Endothelial cell of umbilical vein (primary cell): ENCODE measurements around the gene LYZL1. TPM values are rescaled to one million over a fixed set of nuclear protein-coding genes. Genes with fewer than 3 reads are reported as not detected.

Experiments
- BruUV-seq: library from RNA; stranded (reverse); fragments of 400-500 nt; replicated peaks from 2 replicates; lab custom pipeline; 2021; lab: Mats Ljungman, UMichigan
- CTCF ChIA-PET: fragments of 300-600, 350-600 bp; sonication (Branson Sonifier 250); formaldehyde crosslinking; loops from one replicate; lab custom pipeline; 2021; ENCODE audit warnings: antibody characterized with exemption, inconsistent platforms; lab: Charles Lee
- POLR2A ChIA-PET: fragments of 300-600, 350-600 bp; sonication (Branson Sonifier 250); formaldehyde crosslinking; loops from one replicate; lab custom pipeline; 2021; ENCODE audit warnings: antibody characterized with exemption, inconsistent platforms; lab: Charles Lee
- DNase-seq: peaks from one replicate; pipeline ENCODE4 v3.0.0-alpha.2; 2011; ENCODE audit warnings: low read depth, low spot score
- FAIRE-seq: peaks from 2 replicates; lab custom pipeline; 2011; peaks lifted over from hg19 to GRCh38; lab: Jason Lieb, UNC
- H2AFZ ChIP-seq: 2 replicates; pipeline ENCODE4 v1.6.0; 2012; ENCODE audit warnings: low read depth, low read length, control low read depth, inconsistent platforms
- H3K27ac ChIP-seq: 2 replicates; pipeline ENCODE4 v1.5.1; 2011; ENCODE audit warnings: low read depth, mild to moderate bottlenecking, control low read depth, low read length, moderate library complexity; ENCODE audit not compliant: insufficient read depth
- H3K27me3 ChIP-seq, 2 experiments: 2 replicates each; pipeline versions ENCODE4 v1.6.0 to v1.6.1; 2011; ENCODE audit warnings: low read length in 2 of 2, mixed read lengths in 1 of 2; ENCODE audit not compliant: control insufficient read depth in 2 of 2, insufficient read depth in 2 of 2
- H3K36me3 ChIP-seq, 2 experiments: 2 replicates in 1 of 2; 3 replicates in 1 of 2; pipeline ENCODE4 v1.5.1; 2011; ENCODE audit warnings: low read length in 2 of 2, mild to moderate bottlenecking in 1 of 2, moderate library complexity in 1 of 2; ENCODE audit not compliant: control insufficient read depth in 2 of 2, insufficient read depth in 2 of 2; ENCODE audit errors: extremely low read depth in 1 of 2
- H3K4me1 ChIP-seq: 3 replicates; pipeline ENCODE4 v1.5.1; 2011; ENCODE audit warnings: mild to moderate bottlenecking, low read length; ENCODE audit not compliant: control insufficient read depth, insufficient read depth; ENCODE audit errors: extremely low read depth
- H3K4me2 ChIP-seq: 2 replicates; pipeline ENCODE4 v1.6.1; 2011; ENCODE audit warnings: low read length, control low read depth, mixed read lengths; ENCODE audit not compliant: insufficient read depth
- H3K4me3 ChIP-seq, 3 experiments: fragments of 200-600 bp in 1 of 3; sonication (generic), shearing (Covaris generic) in 1 of 3; replicated peaks in 1 of 3; 2 replicates each; pipeline ENCODE4 v1.5.1; 2011 to 2016; ENCODE audit warnings: control low read depth in 3 of 3, low read length in 3 of 3, mild to moderate bottlenecking in 2 of 3, inconsistent platforms in 1 of 3, low read depth in 1 of 3, moderate library complexity in 1 of 3; ENCODE audit not compliant: insufficient read depth in 1 of 3
- H3K79me2 ChIP-seq: 2 replicates; pipeline ENCODE4 v1.6.0; 2012; ENCODE audit warnings: low read length, inconsistent platforms; ENCODE audit not compliant: control insufficient read depth, insufficient read depth
- H3K9ac ChIP-seq: replicated peaks from 2 replicates; pipeline ENCODE3; 2011; ENCODE audit warnings: low read length, control low read depth; ENCODE audit not compliant: insufficient read depth; ENCODE audit errors: extremely low read depth
- H3K9me1 ChIP-seq: replicated peaks from 3 replicates; pipeline ENCODE4 v1.6.0; 2011; ENCODE audit warnings: mild to moderate bottlenecking, low read length; ENCODE audit not compliant: control insufficient read depth, insufficient read depth; ENCODE audit errors: extremely low read depth
- H3K9me3 ChIP-seq: replicated peaks from 2 replicates; pipeline ENCODE4 v1.5.1; 2012; ENCODE audit warnings: low read length, inconsistent platforms; ENCODE audit not compliant: control insufficient read depth, insufficient read depth
- H4K20me1 ChIP-seq: replicated peaks from 2 replicates; pipeline ENCODE3; 2011; ENCODE audit warnings: mild to moderate bottlenecking, low read length; ENCODE audit not compliant: control insufficient read depth, insufficient read depth; ENCODE audit errors: extremely low read depth
- EZH2 ChIP-seq: IDR thresholded peaks from 2 replicates; pipeline ENCODE4 v1.6.1; 2012; ENCODE audit warnings: borderline replicate concordance, low read depth, mild to moderate bottlenecking, moderate library complexity, low read length, inconsistent platforms; ENCODE audit not compliant: severe bottlenecking
- FOS ChIP-seq: IDR thresholded peaks from 2 replicates; pipeline ENCODE4 v1.6.1; 2011; ENCODE audit warnings: mild to moderate bottlenecking, low read length, moderate library complexity, borderline replicate concordance; ENCODE audit not compliant: insufficient read depth
- GATA2 ChIP-seq: IDR thresholded peaks from 2 replicates; pipeline ENCODE4 v1.7.0; 2011; ENCODE audit warnings: low read depth, mild to moderate bottlenecking, moderate library complexity, mixed read lengths, low read length; ENCODE audit not compliant: insufficient read length, insufficient read depth
- JUN ChIP-seq: IDR thresholded peaks from 2 replicates; pipeline ENCODE4 v1.6.1; 2011; ENCODE audit warnings: borderline replicate concordance, low read depth; ENCODE audit not compliant: insufficient read length, insufficient read depth
- MYC ChIP-seq: IDR thresholded peaks from one replicate; pipeline ENCODE4 v1.6.1; 2011; ENCODE audit warnings: mild to moderate bottlenecking, low read depth, low read length
- POLR2A ChIP-seq: IDR thresholded peaks from 2 replicates; pipeline ENCODE4 v1.6.1; 2012; ENCODE audit warnings: low read depth, mild to moderate bottlenecking, control low read depth, low read length
- POLR2AphosphoS5 ChIP-seq: IDR thresholded peaks from 2 replicates; pipeline ENCODE4 v1.6.1; 2012; ENCODE audit warnings: low read depth, mild to moderate bottlenecking, control low read depth, low read length, moderate library complexity; ENCODE audit not compliant: insufficient read depth
- dilution Hi-C: fragments of 300-500 bp; cut with MboI; formaldehyde crosslinking; loops from one replicate; pipeline ENCODE4 v1.15.0; 2019; ENCODE audit warnings: low sequenced_read_pairs; ENCODE audit not compliant: extremely low pct_ligation_motif_present
- intact Hi-C: fragments of 100-400 bp; cut with micrococcal nuclease; formaldehyde crosslinking; loops from one replicate; pipeline ENCODE4 v1.10.0; 2022
- polyA plus RNA-seq, 4 experiments: library from polyadenylated mRNA; depleted of rRNA in 3 of 4; stranded (reverse) in 3 of 4; unstranded in 1 of 4; fragments of >200 nt; gene quantifications; 2 replicates each; pipeline versions ENCODE4 v1.2.1 to v1.2.3, GENCODE V29; 2011 to 2012; ENCODE audit warnings: missing spikeins in 1 of 4
- total RNA-seq: library from RNA; stranded (reverse); gene quantifications from 2 replicates; pipeline ENCODE4 v1.2.3, GENCODE V29; 2021
- TF ChIP-seq, protein P1 (sequence below): IDR thresholded peaks from 2 replicates; pipeline ENCODE4 v1.6.1; 2011; ENCODE audit not compliant: insufficient read depth, insufficient read length
- TF ChIP-seq, protein P2 (sequence below), 2 donors: IDR thresholded peaks; 1 replicate in 1 of 2; 2 replicates in 1 of 2; pipeline ENCODE4 v1.5.1; 2011; ENCODE audit warnings: low read length in 2 of 2, mild to moderate bottlenecking in 2 of 2, moderate library complexity in 2 of 2, control low read depth in 1 of 2, inconsistent platforms in 1 of 2, low read depth in 1 of 2; ENCODE audit not compliant: insufficient read depth in 1 of 2; ENCODE audit errors: extremely low read depth in 1 of 2

Gene LYZL1
- total and polyA plus RNA-seq, 2 donors (not counting 3 experiments of a cell fraction or from before 2014, with no cell fraction given) = not detected

DNA sequence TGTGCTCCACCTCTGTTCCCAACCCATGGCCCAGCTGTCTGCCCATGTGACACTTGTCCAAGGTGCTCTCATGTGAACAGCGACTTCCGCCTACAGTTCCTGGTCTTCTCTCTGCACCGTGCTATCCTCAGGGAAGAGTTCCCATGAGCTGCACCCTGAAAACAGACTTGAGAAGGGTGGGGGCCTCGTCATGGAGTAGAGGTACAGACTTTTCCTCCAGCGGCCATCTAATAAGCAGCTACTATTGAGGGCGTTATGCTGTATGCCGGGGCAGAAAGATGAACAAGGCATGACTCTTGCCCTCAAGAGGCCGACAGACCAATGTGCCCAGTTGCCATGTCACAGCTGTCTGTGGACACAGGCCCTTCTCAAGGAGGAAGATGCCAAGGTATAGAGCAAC lies 25.4 kb upstream of the LYZL1 start:
- intact Hi-C loops (no loop called here), dilution Hi-C loops (no loop called here)
- BruUV-seq = no TSS peak
- Histone ChIP-seq H3K36me3 (no peaks in the 10 kb centered on the region), H3K4me1 (no peaks in the 10 kb centered on the region), H3K79me2 (no peaks in the 10 kb centered on the region), H3K9ac (no peak overlapping the region), H3K4me3 (no peak overlapping the region), H3K27me3 (no peaks in the 10 kb centered on the region), H3K27ac (no peak overlapping the region), H3K4me2 (no peak overlapping the region), H2AFZ (no peak overlapping the region), H3K9me1 (no peaks in the 10 kb centered on the region), H4K20me1 (no peaks in the 10 kb centered on the region), H3K9me3 (no peaks in the 10 kb centered on the region)
- ChIA-PET CTCF (no interaction called here), POLR2A (no interaction called here)
- DNase-seq (no peak), FAIRE-seq (no peak)
- no peak for TF ChIP-seq FOS
- no peak for TF ChIP-seq JUN
- TF ChIP-seq GATA2 = no peak
- TF ChIP-seq, protein P1, sequence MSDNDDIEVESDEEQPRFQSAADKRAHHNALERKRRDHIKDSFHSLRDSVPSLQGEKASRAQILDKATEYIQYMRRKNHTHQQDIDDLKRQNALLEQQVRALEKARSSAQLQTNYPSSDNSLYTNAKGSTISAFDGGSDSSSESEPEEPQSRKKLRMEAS = no peak
- no peak for TF ChIP-seq POLR2AphosphoS5

DNA sequence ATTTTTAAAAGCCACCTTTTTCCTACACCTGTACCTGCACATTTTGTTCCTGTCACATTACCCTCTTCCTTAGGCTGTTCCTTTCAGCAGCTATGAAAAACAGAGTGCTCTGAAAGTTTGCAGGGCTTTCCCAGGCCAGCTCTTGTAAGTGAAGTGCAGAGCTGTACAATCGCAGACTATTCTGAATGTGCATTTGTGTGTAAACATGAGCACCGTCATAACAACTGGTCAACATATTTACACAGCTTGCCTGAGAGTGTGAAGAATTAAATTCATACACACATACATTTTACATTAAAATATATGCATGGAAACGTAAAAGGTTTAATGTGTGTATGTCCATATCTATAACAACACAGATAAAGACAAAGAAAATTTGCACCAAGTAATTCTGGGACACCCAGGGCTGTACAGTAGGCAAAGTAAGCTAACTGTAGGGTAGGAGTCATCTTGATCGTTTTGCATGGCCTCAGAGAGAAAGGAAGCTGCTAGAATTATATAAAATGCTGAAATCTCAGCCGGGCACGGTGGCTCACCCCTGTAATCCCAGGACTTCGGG lies 23.6 kb upstream of the LYZL1 start:
- TF ChIP-seq EZH2 = no peak
- TF ChIP-seq, protein P2, sequence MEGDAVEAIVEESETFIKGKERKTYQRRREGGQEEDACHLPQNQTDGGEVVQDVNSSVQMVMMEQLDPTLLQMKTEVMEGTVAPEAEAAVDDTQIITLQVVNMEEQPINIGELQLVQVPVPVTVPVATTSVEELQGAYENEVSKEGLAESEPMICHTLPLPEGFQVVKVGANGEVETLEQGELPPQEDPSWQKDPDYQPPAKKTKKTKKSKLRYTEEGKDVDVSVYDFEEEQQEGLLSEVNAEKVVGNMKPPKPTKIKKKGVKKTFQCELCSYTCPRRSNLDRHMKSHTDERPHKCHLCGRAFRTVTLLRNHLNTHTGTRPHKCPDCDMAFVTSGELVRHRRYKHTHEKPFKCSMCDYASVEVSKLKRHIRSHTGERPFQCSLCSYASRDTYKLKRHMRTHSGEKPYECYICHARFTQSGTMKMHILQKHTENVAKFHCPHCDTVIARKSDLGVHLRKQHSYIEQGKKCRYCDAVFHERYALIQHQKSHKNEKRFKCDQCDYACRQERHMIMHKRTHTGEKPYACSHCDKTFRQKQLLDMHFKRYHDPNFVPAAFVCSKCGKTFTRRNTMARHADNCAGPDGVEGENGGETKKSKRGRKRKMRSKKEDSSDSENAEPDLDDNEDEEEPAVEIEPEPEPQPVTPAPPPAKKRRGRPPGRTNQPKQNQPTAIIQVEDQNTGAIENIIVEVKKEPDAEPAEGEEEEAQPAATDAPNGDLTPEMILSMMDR (IDR thresholded peaks at IDR 0.05; ENCODE audit: extremely low read depth in 1 of 2, insufficient read depth in 1 of 2, low read depth in 1 of 2, low read length in 2 of 2) = no peak
- TF ChIP-seq POLR2AphosphoS5 = no peak
- TF ChIP-seq POLR2A = no peak
- TF ChIP-seq, protein P1 = no peak
- no peak for TF ChIP-seq JUN
- TF ChIP-seq GATA2 = no peak
- no peak for TF ChIP-seq MYC
- no peak for TF ChIP-seq FOS
- DNase-seq = no peak
- Histone ChIP-seq H3K9me1 (no peaks in the 10 kb centered on the region), H4K20me1 (no peaks in the 10 kb centered on the region), H3K4me3 (no peak overlapping the region), H2AFZ (no peak overlapping the region), H3K9me3 (no peaks in the 10 kb centered on the region), H3K27ac (no peak overlapping the region), H3K4me2 (no peak overlapping the region), H3K9ac (no peak overlapping the region), H3K36me3 (no peaks in the 10 kb centered on the region), H3K79me2 (no peaks in the 10 kb centered on the region), H3K27me3 (no peaks in the 10 kb centered on the region), H3K4me1 (no peaks in the 10 kb centered on the region)
- POLR2A ChIA-PET = no interaction called here
- dilution Hi-C loops = no loop called here
- CTCF ChIA-PET = interaction anchor here (1.1 kb wide), 1 partner anchor 601 kb away, joined by 3 read pairs; no protein-coding TSS in a partner anchor
- FAIRE-seq = no peak
- intact Hi-C loops = no loop called here
- no TSS peak for BruUV-seq
